AG04450 (cell line): ENCODE results near the gene NFATC2. TPM values are rescaled to one million over a fixed set of nuclear protein-coding genes. Genes with fewer than 3 reads are reported as not detected.

Experiments used
- CTCF ChIA-PET: fragments of 300-600, 350-600 bp; formaldehyde crosslinking; extraction: SDS; loops from one replicate; lab custom pipeline; 2022; ENCODE audit warnings: antibody characterized with exemption, inconsistent platforms; lab: Charles Lee
- POLR2A ChIA-PET: fragments of 350-600 bp; formaldehyde crosslinking; extraction: SDS; loops from one replicate; lab custom pipeline; 2021; ENCODE audit warnings: antibody characterized with exemption, inconsistent platforms; lab: Yijun Ruan, JAX
- DNase-seq: peaks from one replicate; pipeline ENCODE4 v3.0.0-alpha.2; 2011; ENCODE audit warnings: low read depth, low spot score
- H3K27ac ChIP-seq: one replicate; pipeline ENCODE4 v1.5.1; 2012; ENCODE audit warnings: low read depth, low read length, control low read depth
- H3K27me3 ChIP-seq: one replicate; pipeline ENCODE4 v1.6.0; 2012; ENCODE audit warnings: low read length; ENCODE audit not compliant: control insufficient read depth, insufficient read depth
- H3K4me3 ChIP-seq: 2 replicates; pipeline ENCODE4 v1.5.1; 2011; ENCODE audit warnings: mild to moderate bottlenecking, low read depth, low read length, control low read depth
- H3K9me3 ChIP-seq: 2 replicates; pipeline ENCODE4 v1.5.1; 2012; ENCODE audit warnings: low read length; ENCODE audit not compliant: control insufficient read depth, insufficient read depth
- CTCF ChIP-seq: IDR thresholded peaks from 2 replicates; pipeline ENCODE4 v1.5.1; 2011; ENCODE audit warnings: low read depth, low read length, control low read depth, inconsistent platforms
- polyA plus RNA-seq: library from polyadenylated mRNA; depleted of rRNA; stranded (reverse); fragments of >200 nt; gene quantifications from 2 replicates; pipeline ENCODE4 v1.2.3, GENCODE V29; 2011

NFATC2 gene
- polyA plus RNA-seq, 1 experiment = 0.07 TPM

- no peak for TF ChIP-seq CTCF
- Histone ChIP-seq H3K4me3 (no peak overlapping the region), H3K9me3 (no peaks in the 10 kb centered on the region; the same call in 1 of the 2 replicates), H3K27ac (peak overlapping the region; percentile 43), H3K27me3 (no peaks in the 10 kb centered on the region)
- ChIA-PET POLR2A (interaction anchor here (0.9 to 2.0 kb wide), 3 partner anchors 9 to 107 kb away, joined by 3 to 10 read pairs (median 3); no protein-coding TSS in a partner anchor), CTCF (interaction anchor here (0.6 to 1.0 kb wide), 2 partner anchors 82 to 469 kb away, joined by 3 read pairs; no protein-coding TSS in a partner anchor)
- DNase-seq = peak; percentile 94
Measured at GRCh38 chr20:51456511-51457509, 85.7 kb downstream of the NFATC2 start.

GRCh38 chr20:51454250-51454865, 88.2 kb downstream of the NFATC2 start:
- POLR2A ChIA-PET = no interaction called here
- Histone ChIP-seq H3K27me3 (no peaks in the 10 kb centered on the region), H3K4me3 (no peak overlapping the region), H3K27ac (no peak overlapping the region), H3K9me3 (no peaks in the 10 kb centered on the region; the same call in 1 of the 2 replicates)
- CTCF ChIA-PET = no interaction called here
- no peak for TF ChIP-seq CTCF
- no peak for DNase-seq

- TF ChIP-seq CTCF = no peak
- no peak for DNase-seq
- Histone ChIP-seq H3K27ac (no peak overlapping the region), H3K9me3 (no peaks in the 10 kb centered on the region; the same call in 1 of the 2 replicates), H3K4me3 (no peak overlapping the region), H3K27me3 (no peaks in the 10 kb centered on the region)
- CTCF ChIA-PET = no interaction called here
- POLR2A ChIA-PET = no interaction called here
Measured at GRCh38 chr20:51452734-51453365, 89.7 kb downstream of the NFATC2 start.

GRCh38 chr20:51452091-51452613, 90.4 kb downstream of the NFATC2 start:
- POLR2A ChIA-PET = no interaction called here
- Histone ChIP-seq H3K9me3 (no peaks in the 10 kb centered on the region; the same call in 1 of the 2 replicates), H3K27me3 (no peaks in the 10 kb centered on the region), H3K4me3 (no peak overlapping the region), H3K27ac (no peak overlapping the region)
- TF ChIP-seq CTCF = no peak
- no peak for DNase-seq
- CTCF ChIA-PET = no interaction called here
